Pancreas (tissue), 10 donors: ENCODE results near the gene MCEE. TPM values are rescaled to one million over a fixed set of nuclear protein-coding genes. Genes with fewer than 3 reads are reported as not detected.

ENCODE experiments used
- ATAC-seq, 4 donors: fragments of 200-7000 bp; cut with Tn5 transposase; one replicate each; pipeline versions ENCODE4 v1.8.0 to v1.9.1; 2020; ENCODE audit warnings: mild to moderate bottlenecking in 4 of 4, moderate library complexity in 4 of 4
- DNase-seq, 6 donors: peaks; one replicate each; pipeline ENCODE4 v3.0.0-alpha.2; 2020
- FAIRE-seq: peaks from 2 replicates; lab custom pipeline; 2012; peaks lifted over from hg19 to GRCh38; lab: Jason Lieb, UNC
- H3K27ac ChIP-seq, 4 donors: fragments of 200-600 bp; sonication (generic); 1 replicate in 3 of 4; 2 replicates in 1 of 4; pipeline versions ENCODE4 v1.5.0 to v1.8.0; 2020
- H3K27me3 ChIP-seq, 4 donors: fragments of 200-600 bp; one replicate each; pipeline ENCODE4 v1.8.0; 2021
- H3K36me3 ChIP-seq, 3 donors: fragments of 200-600 bp; sonication (generic) in 1 of 3; one replicate each; pipeline versions ENCODE4 v1.5.0 to v1.8.0; 2020 to 2021
- H3K4me1 ChIP-seq, 3 donors: fragments of 200-600 bp; one replicate each; pipeline ENCODE4 v1.8.0; 2021
- H3K4me3 ChIP-seq, 4 donors: fragments of 200-600 bp; sonication (generic) in 2 of 4; one replicate each; pipeline versions ENCODE4 v1.5.0 to v1.8.0; 2020 to 2021
- H3K9me3 ChIP-seq, 4 donors: fragments of 200-600 bp; one replicate each; pipeline ENCODE4 v1.8.0; 2021
- WGBS, 2 donors: extraction: QIAGEN DNeasy Blood & Tissue Kit; methylation state at CpG; one replicate each; pipeline ENCODE4 v1.1.7; 2013; 5-methylcytosine and 5-hydroxymethylcytosine counted together
- intact Hi-C, 3 donors: fragments of 100-400 bp; cut with DNase I; formaldehyde crosslinking; loops; one replicate each; pipeline versions ENCODE4 v1.11.1 to v1.14.2; 2022
- polyA plus RNA-seq, 2 donors: library from polyadenylated mRNA; stranded (reverse); fragments of 200-250 nt; gene quantifications; one replicate each; pipeline ENCODE4 v1.2.3, GENCODE V29; 2013
- total RNA-seq, 6 donors: library from RNA; stranded (reverse); fragmentation: NEBNext Ultra II Directional in 4 of 6; extraction: Animal tissue kit (Norgen Biotek cat#: 25700) in 4 of 6; gene quantifications; one replicate each; pipeline versions ENCODE4 v1.2.1 to v1.2.4, GENCODE V29; 2021 to 2023
- TF ChIP-seq, protein P1 (sequence below), 4 donors: fragments of 200-600 bp; sonication (generic) in 3 of 4; IDR thresholded peaks; one replicate each; pipeline versions ENCODE4 v1.5.0 to v1.8.0; 2021; ENCODE audit warnings: antibody characterized with exemption in 4 of 4
- donor health status: healthy with polysubstance abuse.
- donor health status: DM: no; HTN: no; CAD: no; lungs with moderate emphysema.
- donor health status: DM: no; HTN: no; CAD: no.
- donor health status: control.
- donor health status: control.
- donor health status: Bipolar disorder and iron deficiency.
- donor health status: DM: yes; HTN: yes; CAD: no.
- donor health status: DM: no; HTN: no; CAD: no.
- donor health status: DM: no; HTN: no; CAD: no.
- donor health status: DM: yes; HTN: yes; CAD: no.

The MCEE gene
- total and polyA plus RNA-seq, 8 donors = 15.0 to 28.5 (median 16.7) TPM

GRCh38 chr2:71082402-71083252, 47.4 kb downstream of the MCEE start:
- FAIRE-seq (no peak), ATAC-seq (no peak), DNase-seq (no peak)
- Histone ChIP-seq H3K27me3 (no peaks in the 10 kb centered on the region), H3K27ac (no peak overlapping the region), H3K4me3 (no peak overlapping the region), H3K36me3 (peaks cover 0 to 5% (median 0%) of the 10 kb centered on the region in 3 donors), H3K9me3 (no peaks in the 10 kb centered on the region), H3K4me1 (no peaks in the 10 kb centered on the region)
- TF ChIP-seq, protein P1, sequence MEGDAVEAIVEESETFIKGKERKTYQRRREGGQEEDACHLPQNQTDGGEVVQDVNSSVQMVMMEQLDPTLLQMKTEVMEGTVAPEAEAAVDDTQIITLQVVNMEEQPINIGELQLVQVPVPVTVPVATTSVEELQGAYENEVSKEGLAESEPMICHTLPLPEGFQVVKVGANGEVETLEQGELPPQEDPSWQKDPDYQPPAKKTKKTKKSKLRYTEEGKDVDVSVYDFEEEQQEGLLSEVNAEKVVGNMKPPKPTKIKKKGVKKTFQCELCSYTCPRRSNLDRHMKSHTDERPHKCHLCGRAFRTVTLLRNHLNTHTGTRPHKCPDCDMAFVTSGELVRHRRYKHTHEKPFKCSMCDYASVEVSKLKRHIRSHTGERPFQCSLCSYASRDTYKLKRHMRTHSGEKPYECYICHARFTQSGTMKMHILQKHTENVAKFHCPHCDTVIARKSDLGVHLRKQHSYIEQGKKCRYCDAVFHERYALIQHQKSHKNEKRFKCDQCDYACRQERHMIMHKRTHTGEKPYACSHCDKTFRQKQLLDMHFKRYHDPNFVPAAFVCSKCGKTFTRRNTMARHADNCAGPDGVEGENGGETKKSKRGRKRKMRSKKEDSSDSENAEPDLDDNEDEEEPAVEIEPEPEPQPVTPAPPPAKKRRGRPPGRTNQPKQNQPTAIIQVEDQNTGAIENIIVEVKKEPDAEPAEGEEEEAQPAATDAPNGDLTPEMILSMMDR (IDR thresholded peaks at IDR 0.05) = no peak
- 70 to 78% methylated on average over 5 of the region's 5 CpGs for WGBS, 2 donors
- intact Hi-C loops = no loop called here

- Histone ChIP-seq H3K27ac (no peak overlapping the region), H3K36me3 (peaks cover 11 to 45% (median 13%) of the 10 kb centered on the region in 3 donors), H3K4me1 (no peaks in the 10 kb centered on the region), H3K4me3 (no peak overlapping the region), H3K27me3 (no peaks in the 10 kb centered on the region), H3K9me3 (no peaks in the 10 kb centered on the region)
- DNase-seq (no peak), ATAC-seq (no peak), FAIRE-seq (no peak)
- 69 to 77% methylated on average over 3 of the region's 3 CpGs for WGBS, 2 donors
- intact Hi-C loops = no loop called here
- TF ChIP-seq, protein P1 (IDR thresholded peaks at IDR 0.05) = no peak
Observed at GRCh38 chr2:71078624-71079023, 51.4 kb downstream of the MCEE start.

DNA sequence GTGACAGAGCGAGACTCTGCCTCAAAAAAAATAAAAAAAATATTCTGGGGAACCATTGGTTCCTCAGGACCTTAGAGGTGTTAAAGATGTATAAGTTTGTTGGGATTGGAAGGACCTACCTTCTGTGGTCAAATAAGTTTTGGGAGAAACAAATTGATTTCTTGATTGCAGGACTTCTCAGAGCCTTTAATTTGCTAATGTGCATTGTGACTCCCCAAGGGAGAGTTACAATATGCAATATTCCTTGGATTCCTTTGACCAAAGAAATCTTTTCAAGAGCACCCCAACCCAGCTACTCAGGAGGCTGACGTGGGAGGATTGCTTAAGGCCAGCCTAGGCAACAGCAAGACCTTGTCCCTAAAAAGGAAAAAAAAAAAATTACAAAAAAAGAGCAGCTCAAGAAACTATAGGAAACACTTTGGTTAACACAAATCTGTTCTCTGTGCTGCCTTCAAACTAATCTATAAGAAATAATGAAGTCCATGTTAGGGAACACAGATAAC, 55.1 kb downstream of the MCEE start:
- DNase-seq = no peak
- H3K27me3 ChIP-seq = no peaks in the 10 kb centered on the region
- intact Hi-C loops = no loop called here
- H3K36me3 ChIP-seq = peaks cover 11 to 55% (median 13%) of the 10 kb centered on the region in 3 donors
- TF ChIP-seq, protein P1 (IDR thresholded peaks at IDR 0.05) = no peak
- WGBS, 2 donors = 95 to 98% methylated on average over 2 of the region's 2 CpGs
- H3K4me3 ChIP-seq = no peak overlapping the region
- ATAC-seq = no peak
- peaks cover 0 to 13% (median 6%) of the 10 kb centered on the region in 3 donors for H3K4me1 ChIP-seq
- no peak for FAIRE-seq
- H3K9me3 ChIP-seq = no peaks in the 10 kb centered on the region
- no peak overlapping the region for H3K27ac ChIP-seq

- 89 to 96% methylated on average over 8 of the region's 8 CpGs for WGBS, 2 donors
- H3K27ac ChIP-seq = no peak overlapping the region
- no peak for ATAC-seq
- no peak for DNase-seq
- FAIRE-seq = no peak
- peaks cover 0 to 21% (median 8%) of the 10 kb centered on the region in 3 donors for H3K4me1 ChIP-seq
- no peak overlapping the region for H3K4me3 ChIP-seq
- no peaks in the 10 kb centered on the region for H3K27me3 ChIP-seq
- TF ChIP-seq, protein P1 (IDR thresholded peaks at IDR 0.05) = no peak
- intact Hi-C loops = no loop called here
- peaks cover 11 to 55% (median 13%) of the 10 kb centered on the region in 3 donors for H3K36me3 ChIP-seq
- no peaks in the 10 kb centered on the region for H3K9me3 ChIP-seq
Observed at GRCh38 chr2:71073475-71073874, 56.6 kb downstream of the MCEE start.

DNA sequence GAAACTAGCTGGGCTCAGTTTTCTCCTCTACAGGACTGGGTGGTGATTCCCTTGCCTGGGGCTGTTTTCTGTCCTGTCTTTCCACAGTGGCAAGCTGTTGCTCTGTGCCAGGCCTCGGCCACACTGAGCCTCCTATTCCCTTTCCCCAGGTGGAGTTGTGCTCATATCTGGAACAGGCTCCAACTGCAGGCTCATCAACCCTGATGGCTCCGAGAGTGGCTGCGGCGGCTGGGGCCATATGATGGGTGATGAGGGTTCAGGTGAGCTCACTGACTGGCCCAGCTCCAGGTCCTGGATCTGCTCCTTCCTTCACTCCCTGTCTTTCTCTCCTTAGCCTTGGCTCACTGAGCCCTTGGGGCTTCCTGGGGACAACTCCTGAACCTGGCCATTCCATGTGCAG, 57.5 kb downstream of the MCEE start:
- intact Hi-C loops = no loop called here
- TF ChIP-seq, protein P1 (IDR thresholded peaks at IDR 0.05) = no peak
- DNase-seq (no peak), ATAC-seq (no peak), FAIRE-seq (no peak)
- WGBS, 2 donors = 89 to 92% methylated on average over 4 of the region's 4 CpGs
- peak overlapping the region in 2 of 4 donors; percentile 20 to 51 for H3K27ac ChIP-seq
- no peaks in the 10 kb centered on the region for H3K9me3 ChIP-seq
- peaks cover 0 to 21% (median 8%) of the 10 kb centered on the region in 3 donors for H3K4me1 ChIP-seq
- H3K27me3 ChIP-seq = no peaks in the 10 kb centered on the region
- H3K36me3 ChIP-seq = peaks cover 11 to 49% (median 13%) of the 10 kb centered on the region in 3 donors
- H3K4me3 ChIP-seq = no peak overlapping the region
